PC-9 (cell line): ENCODE measurements around the gene USP8. TPM values are rescaled to one million over a fixed set of nuclear protein-coding genes. Genes with fewer than 3 reads are reported as not detected.

ENCODE experiments used
- BruUV-seq: library from RNA; stranded (reverse); fragments of 400-500 nt; replicated peaks from 2 replicates; lab custom pipeline; 2021; lab: Mats Ljungman, UMichigan
- CTCF ChIA-PET: fragments of 300-600 bp; sonication (Branson Sonifier 250); formaldehyde crosslinking; loops from one replicate; lab custom pipeline; 2022; ENCODE audit warnings: antibody characterized with exemption; lab: Charles Lee
- POLR2A ChIA-PET: fragments of 300-600 bp; sonication (Branson Sonifier 250); formaldehyde crosslinking; loops from one replicate; lab custom pipeline; 2022; ENCODE audit warnings: antibody characterized with exemption; ENCODE audit not compliant: unreplicated experiment; lab: Charles Lee
- DNase-seq, 2 experiments: peaks; one replicate each; pipeline versions ENCODE4 v3.0.0 to v3.0.0-alpha.2; 2015 to 2022; ENCODE audit warnings: mixed read lengths in 1 of 2
- H2AFZ ChIP-seq: fragments of 200-600 bp; sonication (generic); 2 replicates; pipeline ENCODE4 v1.8.1; 2017; ENCODE audit warnings: antibody characterized with exemption
- H3F3A ChIP-seq: fragments of 200-600 bp; sonication (generic); 2 replicates; pipeline ENCODE4 v1.8.1; 2017; ENCODE audit warnings: antibody characterized with exemption, mild to moderate bottlenecking, low read depth; ENCODE audit not compliant: insufficient read depth
- H3K27ac ChIP-seq: fragments of 200-600 bp; sonication (generic); 2 replicates; pipeline ENCODE4 v1.6.1; 2016; ENCODE audit warnings: mixed run types
- H3K27me3 ChIP-seq: fragments of 200-600 bp; sonication (generic); 2 replicates; pipeline ENCODE4 v1.6.1; 2016; ENCODE audit warnings: low read depth, mixed run types; ENCODE audit not compliant: insufficient read depth
- H3K36me3 ChIP-seq: fragments of 200-600 bp; sonication (generic); 2 replicates; pipeline ENCODE4 v1.6.1; 2016; ENCODE audit warnings: low read depth, mixed run types
- H3K4me1 ChIP-seq: fragments of 200-600 bp; sonication (generic); replicated peaks from 2 replicates; pipeline ENCODE4 v1.6.1; 2016; ENCODE audit warnings: mixed run types; ENCODE audit not compliant: insufficient read depth
- H3K4me2 ChIP-seq: fragments of 200-600 bp; sonication (generic); 2 replicates; pipeline ENCODE4 v1.6.1; 2017; ENCODE audit warnings: mixed run types
- H3K4me3 ChIP-seq: fragments of 200-600 bp; sonication (generic); 2 replicates; pipeline ENCODE4 v1.6.1; 2016; ENCODE audit warnings: mixed run types
- H3K79me2 ChIP-seq: fragments of 200-600 bp; sonication (generic); 2 replicates; pipeline ENCODE4 v1.6.1; 2017; ENCODE audit warnings: low read depth, mixed run types
- H3K9me2 ChIP-seq: fragments of 200-600 bp; sonication (generic); 2 replicates; pipeline ENCODE4 v1.8.1; 2017; ENCODE audit warnings: mild to moderate bottlenecking; ENCODE audit not compliant: insufficient read depth
- H3K9me3 ChIP-seq: fragments of 200-600 bp; sonication (generic); 2 replicates; pipeline ENCODE4 v1.8.1; 2016; ENCODE audit warnings: low read depth; ENCODE audit not compliant: insufficient read depth
- H4K20me1 ChIP-seq: fragments of 200-600 bp; sonication (generic); 2 replicates; pipeline ENCODE4 v1.8.1; 2017; ENCODE audit not compliant: insufficient read depth
- EZH2 ChIP-seq: fragments of 200-600 bp; sonication (generic); IDR thresholded peaks from 2 replicates; pipeline ENCODE4 v1.8.0; 2017; ENCODE audit warnings: antibody characterized with exemption, low read depth
- intact Hi-C: fragments of 100-400 bp; cut with micrococcal nuclease; formaldehyde crosslinking; loops from one replicate; pipeline ENCODE4 v1.10.0; 2022; ENCODE audit not compliant: unreplicated experiment
- total RNA-seq: library from RNA; stranded (reverse); gene quantifications from 2 replicates; pipeline ENCODE4 v1.2.3, GENCODE V29; 2021
- TF ChIP-seq, protein P1 (sequence below): fragments of 200-600 bp; sonication (generic); conservative IDR thresholded peaks from 2 replicates; pipeline ENCODE4 v1.6.1; 2017; ENCODE audit warnings: mixed run types, antibody characterized with exemption, mild to moderate bottlenecking, moderate library complexity

USP8 gene
- total RNA-seq, 1 experiment from 2014 or later, result 70.7 TPM

DNA sequence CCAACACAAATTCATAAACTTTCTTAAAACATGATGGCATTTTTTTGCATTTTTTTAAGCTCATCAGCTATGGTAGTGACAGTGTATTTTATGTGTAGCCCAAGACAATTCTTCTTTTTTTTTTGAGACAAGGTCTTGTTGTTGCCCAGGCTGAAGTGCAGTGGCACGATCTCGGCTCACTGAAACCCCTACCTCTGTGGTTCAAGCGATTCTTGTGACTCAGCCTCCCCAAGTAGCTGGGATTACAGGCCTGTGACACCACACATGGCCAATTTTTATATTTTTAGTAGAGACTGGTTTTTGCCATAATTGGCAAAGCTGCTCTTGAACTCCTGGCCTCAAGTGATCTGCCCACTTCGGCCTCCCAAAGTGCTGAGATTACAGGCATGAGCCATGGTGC lies 139.6 kb downstream of the USP8 start:
- ChIA-PET POLR2A (interaction anchor here (0.7 kb wide), 1 partner anchor 47 kb away, joined by 5 read pairs; no protein-coding TSS in a partner anchor), CTCF (no interaction called here)
- Histone ChIP-seq H3K4me2 (no peak overlapping the region), H3K27me3 (no peaks in the 10 kb centered on the region), H3K36me3 (no peaks in the 10 kb centered on the region), H3K79me2 (no peaks in the 10 kb centered on the region), H3F3A (no peaks in the 10 kb centered on the region), H3K27ac (no peak overlapping the region), H4K20me1 (no peaks in the 10 kb centered on the region), H2AFZ (no peak overlapping the region), H3K4me3 (no peak overlapping the region), H3K9me3 (no peaks in the 10 kb centered on the region), H3K9me2 (no peaks in the 10 kb centered on the region), H3K4me1 (no peaks in the 10 kb centered on the region)
- intact Hi-C loops, result no loop called here
- TF ChIP-seq EZH2, result no peak
- TF ChIP-seq, protein P1, sequence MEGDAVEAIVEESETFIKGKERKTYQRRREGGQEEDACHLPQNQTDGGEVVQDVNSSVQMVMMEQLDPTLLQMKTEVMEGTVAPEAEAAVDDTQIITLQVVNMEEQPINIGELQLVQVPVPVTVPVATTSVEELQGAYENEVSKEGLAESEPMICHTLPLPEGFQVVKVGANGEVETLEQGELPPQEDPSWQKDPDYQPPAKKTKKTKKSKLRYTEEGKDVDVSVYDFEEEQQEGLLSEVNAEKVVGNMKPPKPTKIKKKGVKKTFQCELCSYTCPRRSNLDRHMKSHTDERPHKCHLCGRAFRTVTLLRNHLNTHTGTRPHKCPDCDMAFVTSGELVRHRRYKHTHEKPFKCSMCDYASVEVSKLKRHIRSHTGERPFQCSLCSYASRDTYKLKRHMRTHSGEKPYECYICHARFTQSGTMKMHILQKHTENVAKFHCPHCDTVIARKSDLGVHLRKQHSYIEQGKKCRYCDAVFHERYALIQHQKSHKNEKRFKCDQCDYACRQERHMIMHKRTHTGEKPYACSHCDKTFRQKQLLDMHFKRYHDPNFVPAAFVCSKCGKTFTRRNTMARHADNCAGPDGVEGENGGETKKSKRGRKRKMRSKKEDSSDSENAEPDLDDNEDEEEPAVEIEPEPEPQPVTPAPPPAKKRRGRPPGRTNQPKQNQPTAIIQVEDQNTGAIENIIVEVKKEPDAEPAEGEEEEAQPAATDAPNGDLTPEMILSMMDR, result no peak
- DNase-seq, result no peak
- no TSS peak for BruUV-seq

Other genes with a start within 250 kb of the USP8 start
- 5.8 and 7.5 TPM in 2 replicates for gene SLC27A2, start 242.2 kb upstream of the USP8 start, total RNA-seq
- not detected in 2 replicates for gene HDC, start 158.7 kb upstream of the USP8 start, total RNA-seq
- gene GABPB1, start 69.2 kb upstream of the USP8 start, total RNA-seq, result 21.7 and 22.0 TPM in 2 replicates
- not detected in 2 replicates for gene USP50, start 122.3 kb downstream of the USP8 start, total RNA-seq